Mesothelial cell of epicardium (in vitro differentiated cells): ENCODE data around the gene FOXC1. TPM values are rescaled to one million over a fixed set of nuclear protein-coding genes. Genes with fewer than 3 reads are reported as not detected.

Source experiments
- DNase-seq, 2 experiments: peaks; one replicate each; pipeline ENCODE4 v3.0.0; 2021; ENCODE audit warnings: low spot score in 2 of 2; ENCODE audit not compliant: unreplicated experiment in 2 of 2
- H3K27ac Mint-ChIP-seq: 2 replicates; pipeline ENCODE4 v1.8.0; 2021; ENCODE audit warnings: mixed read lengths
- H3K27me3 Mint-ChIP-seq: 2 replicates; pipeline ENCODE4 v1.8.0; 2021; ENCODE audit warnings: low read depth, mixed read lengths
- H3K36me3 Mint-ChIP-seq: 2 replicates; pipeline ENCODE4 v1.8.0; 2021; ENCODE audit warnings: mixed read lengths
- H3K4me1 Mint-ChIP-seq: 2 replicates; pipeline ENCODE4 v1.8.0; 2021; ENCODE audit warnings: mixed read lengths
- H3K4me3 Mint-ChIP-seq: 2 replicates; pipeline ENCODE4 v1.8.0; 2021; ENCODE audit warnings: mild to moderate bottlenecking, moderate library complexity, mixed read lengths
- H3K9me3 Mint-ChIP-seq: 2 replicates; pipeline ENCODE4 v1.8.0; 2021; ENCODE audit warnings: mixed read lengths
- total RNA-seq: library from RNA; stranded (reverse); gene quantifications from 3 replicates; pipeline ENCODE4 v1.2.1, GENCODE V29; 2021
- TF ChIP-seq, protein P1 (sequence below): fragments of 200-600 bp; sonication (generic); IDR thresholded peaks from one replicate; pipeline ENCODE4 v1.5.0; 2021; ENCODE audit warnings: antibody characterized with exemption; ENCODE audit not compliant: unreplicated experiment

The FOXC1 gene
- total RNA-seq, 1 donor from 2014 or later = 50.5 TPM

DNA sequence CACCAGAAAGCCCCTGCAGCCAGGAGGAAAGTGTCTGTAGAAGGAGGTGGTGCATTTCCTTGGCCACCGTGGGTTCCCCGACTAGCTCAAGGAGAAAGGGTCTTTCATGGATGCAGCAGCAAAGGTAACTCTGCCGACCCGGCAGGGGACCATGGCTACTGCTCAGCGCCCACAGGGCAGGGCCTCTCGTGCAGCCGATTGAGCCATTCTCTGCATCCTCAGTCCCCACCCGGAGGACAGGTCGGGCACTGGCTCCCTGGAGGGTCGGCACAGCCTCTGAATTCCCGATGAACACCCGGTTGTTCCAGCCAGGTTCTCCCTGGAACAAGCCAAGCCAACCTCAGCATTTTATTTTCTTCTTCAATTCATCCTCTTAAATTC lies 24.1 kb upstream of the FOXC1 start:
- H3K4me1 Mint-ChIP-seq = no peaks in the 10 kb centered on the region
- H3K36me3 Mint-ChIP-seq = no peaks in the 10 kb centered on the region
- H3K27ac Mint-ChIP-seq = no peak overlapping the region
- H3K4me3 Mint-ChIP-seq = no peak overlapping the region
- TF ChIP-seq, protein P1, sequence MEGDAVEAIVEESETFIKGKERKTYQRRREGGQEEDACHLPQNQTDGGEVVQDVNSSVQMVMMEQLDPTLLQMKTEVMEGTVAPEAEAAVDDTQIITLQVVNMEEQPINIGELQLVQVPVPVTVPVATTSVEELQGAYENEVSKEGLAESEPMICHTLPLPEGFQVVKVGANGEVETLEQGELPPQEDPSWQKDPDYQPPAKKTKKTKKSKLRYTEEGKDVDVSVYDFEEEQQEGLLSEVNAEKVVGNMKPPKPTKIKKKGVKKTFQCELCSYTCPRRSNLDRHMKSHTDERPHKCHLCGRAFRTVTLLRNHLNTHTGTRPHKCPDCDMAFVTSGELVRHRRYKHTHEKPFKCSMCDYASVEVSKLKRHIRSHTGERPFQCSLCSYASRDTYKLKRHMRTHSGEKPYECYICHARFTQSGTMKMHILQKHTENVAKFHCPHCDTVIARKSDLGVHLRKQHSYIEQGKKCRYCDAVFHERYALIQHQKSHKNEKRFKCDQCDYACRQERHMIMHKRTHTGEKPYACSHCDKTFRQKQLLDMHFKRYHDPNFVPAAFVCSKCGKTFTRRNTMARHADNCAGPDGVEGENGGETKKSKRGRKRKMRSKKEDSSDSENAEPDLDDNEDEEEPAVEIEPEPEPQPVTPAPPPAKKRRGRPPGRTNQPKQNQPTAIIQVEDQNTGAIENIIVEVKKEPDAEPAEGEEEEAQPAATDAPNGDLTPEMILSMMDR = no peak
- peaks cover 7% of the 10 kb centered on the region for H3K9me3 Mint-ChIP-seq
- no peak for DNase-seq
- peaks cover 20% of the 10 kb centered on the region for H3K27me3 Mint-ChIP-seq

DNA sequence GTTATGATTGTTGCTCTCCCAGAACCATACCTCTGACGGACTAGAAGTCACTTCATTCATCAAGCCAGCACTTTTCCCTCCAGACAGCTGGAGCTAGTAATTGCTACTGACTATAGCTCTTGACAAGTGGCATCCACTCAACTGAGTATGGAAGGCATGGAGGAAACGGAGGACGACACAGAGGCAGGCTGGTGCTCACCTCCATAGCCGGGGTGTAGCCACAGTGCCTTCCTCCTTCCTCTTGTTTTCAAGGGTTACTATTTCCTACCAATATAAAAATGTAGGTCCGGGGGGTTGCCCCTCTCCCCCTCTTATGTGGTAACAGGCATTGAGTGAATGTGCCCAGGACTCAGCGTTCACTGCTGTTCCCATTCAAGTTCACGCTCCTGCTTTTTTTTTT lies 23.5 kb upstream of the FOXC1 start:
- Mint-ChIP-seq H3K4me1 (no peaks in the 10 kb centered on the region), H3K9me3 (peaks cover 7% of the 10 kb centered on the region), H3K4me3 (no peak overlapping the region), H3K27me3 (peaks cover 20% of the 10 kb centered on the region), H3K27ac (no peak overlapping the region), H3K36me3 (no peaks in the 10 kb centered on the region)
- TF ChIP-seq, protein P1 = no peak
- DNase-seq = no peak

DNA sequence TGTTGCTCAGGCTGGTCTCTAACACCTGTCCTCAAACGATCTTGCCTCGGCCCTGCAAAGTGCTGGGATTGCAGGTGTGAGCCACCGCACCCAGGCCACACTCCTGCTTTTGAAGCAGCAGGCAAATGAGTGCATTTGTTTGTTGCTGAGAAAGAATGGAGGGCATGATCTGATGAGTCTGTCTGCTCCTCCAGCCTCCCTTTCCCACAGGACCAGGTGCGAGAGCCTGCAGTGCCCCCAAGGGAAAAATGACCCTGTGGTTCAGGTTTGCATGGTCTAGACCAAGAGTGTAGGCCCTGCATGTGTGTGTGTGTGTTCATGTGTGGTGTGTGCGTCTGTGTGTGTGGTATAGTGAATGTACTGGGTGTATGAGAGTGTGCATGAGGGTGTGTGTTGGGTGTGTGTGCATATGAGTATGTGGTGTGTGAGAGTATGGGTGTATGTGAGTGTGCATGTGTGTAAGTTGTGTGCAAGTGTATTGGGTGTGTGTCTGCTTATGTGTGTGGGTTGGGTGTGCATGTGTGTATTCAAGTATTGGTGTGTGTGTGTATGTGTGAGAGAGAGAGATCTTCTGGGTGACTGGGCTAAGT lies 22.8 kb upstream of the FOXC1 start:
- no peaks in the 10 kb centered on the region for H3K4me1 Mint-ChIP-seq
- H3K9me3 Mint-ChIP-seq = peaks cover 7% of the 10 kb centered on the region
- no peak for DNase-seq
- H3K27ac Mint-ChIP-seq = no peak overlapping the region
- TF ChIP-seq, protein P1 = no peak
- peaks cover 25% of the 10 kb centered on the region for H3K27me3 Mint-ChIP-seq
- H3K4me3 Mint-ChIP-seq = no peak overlapping the region
- H3K36me3 Mint-ChIP-seq = no peaks in the 10 kb centered on the region

DNA sequence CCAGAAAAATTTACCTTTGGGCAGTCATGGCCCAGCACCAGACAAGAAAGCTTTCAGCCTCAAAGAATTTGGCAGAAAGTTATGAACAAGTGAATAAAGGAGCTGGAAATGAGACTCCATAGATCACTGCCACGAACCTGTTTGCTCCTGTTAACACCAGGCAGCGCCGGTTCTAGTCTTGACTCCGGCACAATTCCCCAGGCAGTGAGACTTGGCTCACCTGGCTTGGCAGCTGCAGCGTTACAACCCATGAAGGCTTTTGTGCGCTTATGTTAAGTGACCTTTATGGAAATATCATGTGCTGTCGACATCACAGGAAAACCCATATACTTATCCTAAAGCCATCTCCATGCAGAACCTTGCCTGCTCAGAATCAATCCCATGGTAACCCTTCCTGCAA lies 22.2 kb upstream of the FOXC1 start:
- Mint-ChIP-seq H3K4me1 (no peaks in the 10 kb centered on the region), H3K27ac (no peak overlapping the region), H3K4me3 (no peak overlapping the region), H3K9me3 (peaks cover 7% of the 10 kb centered on the region), H3K36me3 (no peaks in the 10 kb centered on the region), H3K27me3 (peaks cover 29% of the 10 kb centered on the region)
- TF ChIP-seq, protein P1 = no peak
- DNase-seq = no peak

DNA sequence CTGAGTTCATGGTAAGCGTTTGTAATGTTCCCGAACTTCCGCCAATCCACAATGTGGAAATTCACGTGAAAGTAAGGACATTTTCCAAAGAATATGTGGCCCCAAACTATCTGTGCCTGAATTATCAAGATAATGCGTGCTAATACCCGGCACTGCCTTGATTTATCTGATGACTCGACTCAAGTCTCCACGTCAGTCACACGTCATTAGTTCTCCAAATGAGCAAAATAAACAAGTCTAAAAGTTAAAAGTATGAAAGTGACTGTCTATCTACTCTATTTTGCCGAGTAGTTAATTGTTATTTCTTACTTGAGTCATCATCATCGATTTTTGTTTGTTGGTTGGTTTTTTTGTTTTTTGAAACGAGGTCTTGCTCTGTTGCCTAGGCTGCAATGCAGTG lies 21.7 kb upstream of the FOXC1 start:
- peaks cover 7% of the 10 kb centered on the region for H3K9me3 Mint-ChIP-seq
- DNase-seq = no peak
- H3K36me3 Mint-ChIP-seq = no peaks in the 10 kb centered on the region
- TF ChIP-seq, protein P1 = no peak
- H3K27ac Mint-ChIP-seq = no peak overlapping the region
- peaks cover 33% of the 10 kb centered on the region for H3K27me3 Mint-ChIP-seq
- H3K4me1 Mint-ChIP-seq = no peaks in the 10 kb centered on the region
- no peak overlapping the region for H3K4me3 Mint-ChIP-seq

DNA sequence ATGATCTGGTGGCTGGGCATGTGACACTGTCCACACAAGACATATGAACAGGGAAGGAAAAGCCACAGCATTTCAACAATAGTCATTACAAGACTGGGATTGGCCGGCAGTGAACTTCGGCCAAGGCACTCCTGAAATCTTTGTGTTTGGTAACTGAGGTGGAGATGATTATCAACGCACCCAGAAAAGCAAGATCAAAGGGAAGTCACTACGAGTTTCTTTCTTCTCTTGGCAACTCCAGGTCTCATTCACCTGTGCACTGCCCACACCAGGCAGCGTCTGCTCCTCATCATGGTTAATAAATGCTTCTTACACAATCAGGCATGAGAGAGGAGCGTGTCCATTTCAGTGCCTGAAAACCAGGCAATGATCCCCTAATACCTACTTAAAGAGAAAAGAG lies 20.5 kb upstream of the FOXC1 start:
- no peaks in the 10 kb centered on the region for H3K4me1 Mint-ChIP-seq
- H3K9me3 Mint-ChIP-seq = no peaks in the 10 kb centered on the region
- no peaks in the 10 kb centered on the region for H3K36me3 Mint-ChIP-seq
- TF ChIP-seq, protein P1 = no peak
- no peak overlapping the region for H3K27ac Mint-ChIP-seq
- DNase-seq = no peak
- H3K4me3 Mint-ChIP-seq = no peak overlapping the region
- peaks cover 45% of the 10 kb centered on the region for H3K27me3 Mint-ChIP-seq
